RWPE1 (cell line): Measurements from ENCODE around the gene PDSS2.
"Not testable (repeated sequence)": the region's sequence is repeated elsewhere in the genome, so short reads cannot be mapped to it uniquely, and the experiment has no call there.

Experiments
- CTCF ChIA-PET: fragments of 350-600 bp; sonication (Branson Sonifier 250); formaldehyde crosslinking; extraction: SDS; loops from one replicate; lab custom pipeline; 2021; lab: Yijun Ruan, JAX
- POLR2A ChIA-PET: fragments of 400-600 bp; formaldehyde crosslinking; extraction: SDS; loops from one replicate; lab custom pipeline; 2020; ENCODE audit warnings: antibody characterized with exemption; ENCODE audit not compliant: low non-redundant PET; lab: Yijun Ruan, JAX
- DNase-seq: peaks from one replicate; pipeline ENCODE4 v3.0.0; 2012; ENCODE audit warnings: low spot score
- H3K27ac ChIP-seq: fragments of 450-650 bp; 2 replicates; pipeline ENCODE4 v1.5.1; 2017
- TF ChIP-seq, protein P1 (sequence below): fragments of 450-650 bp; conservative IDR thresholded peaks from 2 replicates; pipeline ENCODE4 v1.5.1; 2017; ENCODE audit warnings: low read depth, mild to moderate bottlenecking

The PDSS2 gene

DNA sequence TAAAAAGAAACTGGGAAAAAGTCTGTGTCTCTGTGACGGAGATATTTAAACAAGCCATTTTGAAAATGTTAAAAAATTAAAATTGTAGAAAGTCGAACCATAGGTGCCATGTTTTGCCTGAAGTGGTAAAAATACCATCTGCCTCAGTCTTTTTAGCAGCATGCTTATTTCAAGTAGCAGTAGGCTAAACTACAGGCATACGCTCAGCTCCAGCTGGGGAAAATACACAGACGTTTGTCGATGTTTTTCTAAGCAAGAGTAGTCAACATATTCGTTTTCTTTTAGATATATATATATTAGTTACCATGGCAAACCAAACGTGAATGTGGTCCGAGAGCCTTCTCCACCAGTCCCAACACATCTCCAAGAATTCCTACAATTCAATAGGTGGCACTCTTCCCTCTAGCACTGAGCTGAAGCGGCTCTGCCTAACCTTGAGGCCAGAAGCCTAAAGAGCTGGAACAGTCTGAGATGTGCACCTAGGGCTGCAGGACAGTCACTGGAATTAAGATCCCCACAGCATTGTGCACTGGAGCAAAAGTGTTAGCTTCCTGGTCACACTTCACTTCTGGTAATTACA is 273.9 kb downstream of the PDSS2 start:
- TF ChIP-seq, protein P1, sequence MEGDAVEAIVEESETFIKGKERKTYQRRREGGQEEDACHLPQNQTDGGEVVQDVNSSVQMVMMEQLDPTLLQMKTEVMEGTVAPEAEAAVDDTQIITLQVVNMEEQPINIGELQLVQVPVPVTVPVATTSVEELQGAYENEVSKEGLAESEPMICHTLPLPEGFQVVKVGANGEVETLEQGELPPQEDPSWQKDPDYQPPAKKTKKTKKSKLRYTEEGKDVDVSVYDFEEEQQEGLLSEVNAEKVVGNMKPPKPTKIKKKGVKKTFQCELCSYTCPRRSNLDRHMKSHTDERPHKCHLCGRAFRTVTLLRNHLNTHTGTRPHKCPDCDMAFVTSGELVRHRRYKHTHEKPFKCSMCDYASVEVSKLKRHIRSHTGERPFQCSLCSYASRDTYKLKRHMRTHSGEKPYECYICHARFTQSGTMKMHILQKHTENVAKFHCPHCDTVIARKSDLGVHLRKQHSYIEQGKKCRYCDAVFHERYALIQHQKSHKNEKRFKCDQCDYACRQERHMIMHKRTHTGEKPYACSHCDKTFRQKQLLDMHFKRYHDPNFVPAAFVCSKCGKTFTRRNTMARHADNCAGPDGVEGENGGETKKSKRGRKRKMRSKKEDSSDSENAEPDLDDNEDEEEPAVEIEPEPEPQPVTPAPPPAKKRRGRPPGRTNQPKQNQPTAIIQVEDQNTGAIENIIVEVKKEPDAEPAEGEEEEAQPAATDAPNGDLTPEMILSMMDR: no peak; the same call in 1 of the 2 replicates
- POLR2A ChIA-PET: no interaction called here
- CTCF ChIA-PET: interaction anchor here (0.5 to 1.0 kb wide), 5 partner anchors 8 to 540 kb away, joined by 3 to 5 read pairs (median 3); no protein-coding TSS in a partner anchor
- DNase-seq: no peak
- no peak overlapping the region for H3K27ac ChIP-seq

DNA sequence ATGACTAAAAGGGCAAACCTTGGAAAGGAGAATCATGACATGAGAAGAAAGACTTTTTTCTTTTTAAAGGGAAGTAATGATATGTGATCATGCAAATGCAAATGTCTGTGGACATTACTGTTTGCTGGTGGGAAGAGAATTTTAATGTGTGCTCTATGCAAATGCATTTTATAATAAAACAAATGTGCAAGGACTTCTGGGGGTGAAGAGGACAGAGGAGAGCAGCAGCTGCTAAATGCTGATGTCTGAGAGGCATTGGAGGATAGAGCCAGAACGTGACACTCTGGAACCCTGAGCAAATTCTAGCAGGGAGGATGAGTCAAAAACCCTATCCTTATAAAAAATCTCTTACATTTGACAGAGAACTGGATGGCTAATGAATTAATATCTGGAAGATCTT is 274.9 kb downstream of the PDSS2 start:
- no peak for DNase-seq
- CTCF ChIA-PET: interaction anchor here (0.6 kb wide), 1 partner anchor 105 kb away, joined by 5 read pairs; no protein-coding TSS in a partner anchor
- POLR2A ChIA-PET: no interaction called here
- H3K27ac ChIP-seq: no peak overlapping the region
- TF ChIP-seq, protein P1: no peak

DNA sequence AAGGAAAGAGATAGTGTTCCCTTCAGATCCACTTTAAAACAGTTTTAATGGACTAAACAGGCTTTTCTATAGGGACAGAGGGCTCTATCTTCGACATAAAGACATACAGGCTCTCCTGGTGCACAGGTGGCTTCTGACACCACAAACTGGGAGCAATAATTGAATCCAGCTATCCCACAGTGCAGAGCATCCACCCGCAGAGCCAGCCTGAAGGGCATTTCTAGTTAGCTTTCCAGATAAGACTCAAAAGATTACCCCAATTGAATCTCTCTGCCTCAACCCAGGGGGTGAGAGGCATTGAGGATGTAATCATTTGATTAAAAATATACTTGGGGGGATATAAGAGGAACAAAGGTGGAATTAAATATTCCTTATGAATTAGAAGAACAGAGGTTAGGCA is 279.3 kb downstream of the PDSS2 start:
- no peak overlapping the region for H3K27ac ChIP-seq
- TF ChIP-seq, protein P1: no peak
- DNase-seq: no peak
- CTCF ChIA-PET: no interaction called here
- POLR2A ChIA-PET: no interaction called here

DNA sequence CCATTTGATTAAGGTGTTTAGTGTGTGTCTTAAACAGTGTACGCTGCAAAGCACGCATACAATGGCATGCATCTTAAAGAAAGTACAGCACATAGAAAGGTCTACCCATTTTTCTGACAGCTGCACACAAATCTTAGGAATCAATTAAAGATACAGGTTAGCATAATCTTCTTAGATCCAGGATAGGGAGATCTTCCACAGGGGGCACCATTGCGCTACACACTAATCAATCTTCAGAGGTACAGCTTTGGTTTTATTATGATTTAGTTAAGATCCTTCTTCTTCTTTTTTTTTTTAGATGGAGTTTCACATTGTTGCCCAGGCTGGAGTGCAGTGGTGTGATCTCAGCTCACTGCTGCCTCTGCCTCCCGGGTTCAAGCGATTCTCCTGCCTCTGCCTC is 280.4 kb downstream of the PDSS2 start:
- no peak overlapping the region for H3K27ac ChIP-seq
- TF ChIP-seq, protein P1: peak; percentile 23; the same call in 1 of the 2 replicates
- POLR2A ChIA-PET: interaction anchor here (0.6 kb wide), 1 partner anchor 28 kb away, joined by 6 read pairs; no protein-coding TSS in a partner anchor
- no peak for DNase-seq
- CTCF ChIA-PET: no interaction called here

DNA sequence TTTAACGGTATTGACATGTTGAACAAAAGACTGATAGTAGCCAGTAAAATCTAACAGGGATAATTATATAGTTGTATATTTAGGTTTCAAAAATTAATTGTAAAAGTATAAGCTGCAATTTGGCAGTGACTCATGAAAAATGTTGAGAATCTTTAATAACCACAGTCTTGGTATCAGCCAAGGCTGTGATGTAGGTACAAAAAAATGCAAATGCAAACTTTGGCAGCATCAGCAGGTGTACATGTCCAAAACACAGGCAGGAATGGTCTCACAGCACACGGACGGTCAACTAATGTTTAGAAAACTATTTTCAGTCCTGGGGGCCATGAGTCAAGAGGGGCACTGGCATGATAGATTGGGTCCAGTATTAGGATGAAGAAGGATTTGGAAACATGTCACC is 285.6 kb downstream of the PDSS2 start:
- TF ChIP-seq, protein P1: no peak
- DNase-seq: no peak
- no peak overlapping the region for H3K27ac ChIP-seq
- CTCF ChIA-PET: no interaction called here
- POLR2A ChIA-PET: no interaction called here

DNA sequence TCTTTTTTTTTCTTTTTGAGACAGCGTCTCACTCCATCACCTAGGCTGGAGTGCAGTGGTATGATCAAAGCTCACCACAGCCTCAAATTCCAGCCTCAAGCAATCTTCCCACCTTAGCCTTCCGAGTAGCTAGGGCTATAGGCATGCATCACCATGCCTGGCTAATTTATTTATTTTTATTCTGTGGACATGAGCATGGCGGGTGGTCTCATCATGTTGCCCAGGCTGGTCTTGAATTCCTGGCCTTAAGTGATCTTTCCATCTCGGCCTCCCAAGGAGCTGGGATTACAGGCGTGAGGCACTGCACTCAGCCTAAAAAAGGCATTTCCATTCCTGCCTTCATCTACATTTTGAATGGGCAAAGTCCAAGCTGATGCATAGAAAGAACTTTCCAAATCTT is 287.9 kb downstream of the PDSS2 start:
- POLR2A ChIA-PET: no interaction called here
- no peak overlapping the region for H3K27ac ChIP-seq
- CTCF ChIA-PET: no interaction called here
- DNase-seq: no peak
- TF ChIP-seq, protein P1: no peak

DNA sequence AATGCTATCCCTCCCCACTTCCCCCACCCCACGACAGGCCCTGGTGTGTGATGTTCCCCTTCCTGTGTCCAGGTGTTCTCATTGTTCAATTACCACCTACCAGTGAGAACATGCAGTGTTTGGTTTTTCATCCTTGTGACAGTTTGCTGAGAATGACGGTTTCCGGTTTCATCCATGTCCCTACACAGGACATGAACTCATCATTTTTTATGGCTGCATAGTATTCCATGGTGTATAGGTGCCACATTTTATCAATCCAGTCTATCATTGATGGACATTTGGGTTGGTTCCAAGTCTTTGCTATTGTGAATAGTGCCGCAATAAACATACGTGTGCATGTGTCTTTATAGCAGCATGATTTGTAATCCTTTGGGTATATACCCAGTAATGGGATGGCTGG is 295.1 kb downstream of the PDSS2 start:
- POLR2A ChIA-PET, H3K27ac ChIP-seq, CTCF ChIA-PET, DNase-seq: not testable (repeated sequence)
